Transverse colon (tissue), 4 donors: ENCODE results near the gene PIGBOS1.

Experiments used
- EP300 ChIP-seq: sonication (generic); formaldehyde crosslinking; IDR thresholded peaks from one replicate; pipeline ENCODE4 v1.6.1; 2017; ENCODE audit warnings: antibody characterized with exemption, low read depth
- POLR2A ChIP-seq: fragments of 450-650 bp; IDR thresholded peaks from one replicate; pipeline ENCODE4 v1.6.1; 2016; ENCODE audit warnings: antibody characterized with exemption, mild to moderate bottlenecking, moderate library complexity
- POLR2AphosphoS5 ChIP-seq, 3 donors: sonication (generic); formaldehyde crosslinking; IDR thresholded peaks; one replicate each; pipeline ENCODE4 v1.6.1; 2016; ENCODE audit warnings: antibody characterized with exemption in 3 of 3
- TF ChIP-seq, protein P1 (sequence below), 5 experiments: fragments of 200-600 bp in 3 of 5; fragments of 450-650 bp in 2 of 5; sonication (generic) in 3 of 5; IDR thresholded peaks; 1 replicate in 2 of 5; 2 replicates in 3 of 5; pipeline ENCODE4 v1.5.1; 2016 to 2017; ENCODE audit warnings: antibody characterized with exemption in 5 of 5, inconsistent platforms in 3 of 5, mild to moderate bottlenecking in 2 of 5, moderate library complexity in 1 of 5

DNA sequence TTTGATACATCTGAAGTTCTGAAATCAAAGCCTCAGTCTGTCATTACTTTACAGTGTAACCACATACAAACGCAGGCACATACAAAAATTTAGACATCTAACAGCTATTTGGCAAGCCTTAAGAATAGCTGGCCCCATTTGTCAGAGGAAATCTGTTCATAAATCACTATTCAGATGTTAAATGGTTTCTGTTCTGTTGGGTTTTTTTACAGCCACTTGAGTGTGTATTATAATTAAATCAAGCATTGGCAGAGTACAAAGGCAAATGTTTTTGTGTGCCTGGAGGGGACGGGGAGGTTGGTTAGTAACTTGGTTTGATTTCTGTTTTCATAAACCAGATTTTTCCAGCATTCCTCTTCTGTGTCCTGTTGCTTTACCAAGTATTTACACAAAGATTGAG lies 24.2 kb upstream of the PIGBOS1 start:
- TF ChIP-seq POLR2A (no peak), EP300 (no peak), POLR2AphosphoS5 (IDR thresholded peaks at IDR 0.05) (no peak)
- TF ChIP-seq, protein P1, sequence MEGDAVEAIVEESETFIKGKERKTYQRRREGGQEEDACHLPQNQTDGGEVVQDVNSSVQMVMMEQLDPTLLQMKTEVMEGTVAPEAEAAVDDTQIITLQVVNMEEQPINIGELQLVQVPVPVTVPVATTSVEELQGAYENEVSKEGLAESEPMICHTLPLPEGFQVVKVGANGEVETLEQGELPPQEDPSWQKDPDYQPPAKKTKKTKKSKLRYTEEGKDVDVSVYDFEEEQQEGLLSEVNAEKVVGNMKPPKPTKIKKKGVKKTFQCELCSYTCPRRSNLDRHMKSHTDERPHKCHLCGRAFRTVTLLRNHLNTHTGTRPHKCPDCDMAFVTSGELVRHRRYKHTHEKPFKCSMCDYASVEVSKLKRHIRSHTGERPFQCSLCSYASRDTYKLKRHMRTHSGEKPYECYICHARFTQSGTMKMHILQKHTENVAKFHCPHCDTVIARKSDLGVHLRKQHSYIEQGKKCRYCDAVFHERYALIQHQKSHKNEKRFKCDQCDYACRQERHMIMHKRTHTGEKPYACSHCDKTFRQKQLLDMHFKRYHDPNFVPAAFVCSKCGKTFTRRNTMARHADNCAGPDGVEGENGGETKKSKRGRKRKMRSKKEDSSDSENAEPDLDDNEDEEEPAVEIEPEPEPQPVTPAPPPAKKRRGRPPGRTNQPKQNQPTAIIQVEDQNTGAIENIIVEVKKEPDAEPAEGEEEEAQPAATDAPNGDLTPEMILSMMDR (IDR thresholded peaks at IDR 0.05), result no peak
